Breast epithelium (tissue), 4 donors: ENCODE measurements around the gene FKBP2. TPM values are rescaled to one million over a fixed set of nuclear protein-coding genes. Genes with fewer than 3 reads are reported as not detected.
A peak's percentile ranks its signal among the peaks of the same experiment; 100 is the strongest.

Experiments used
- DNase-seq, 2 donors: peaks; one replicate each; pipeline ENCODE4 v3.0.0-alpha.2; 2019; ENCODE audit warnings: low spot score in 2 of 2
- H3K27ac ChIP-seq, 2 donors: fragments of 200-600 bp; sonication (generic) in 1 of 2; one replicate each; pipeline ENCODE4 v1.5.1; 2016 to 2019; ENCODE audit warnings: mild to moderate bottlenecking in 1 of 2
- H3K27me3 ChIP-seq, 2 donors: fragments of 200-600 bp; sonication (generic) in 1 of 2; one replicate each; pipeline versions ENCODE4 v1.5.1 to v1.6.0; 2017 to 2019; ENCODE audit warnings: control low read depth in 1 of 2, mild to moderate bottlenecking in 1 of 2
- H3K36me3 ChIP-seq: fragments of 200-600 bp; one replicate; pipeline ENCODE4 v1.5.1; 2019
- H3K4me1 ChIP-seq, 2 donors: fragments of 200-600 bp; sonication (generic); one replicate each; pipeline ENCODE4 v1.5.1; 2016 to 2019; ENCODE audit warnings: control low read depth in 1 of 2
- H3K4me3 ChIP-seq, 3 donors: fragments of 200-600 bp; sonication (generic); 1 replicate in 2 of 3; 2 replicates in 1 of 3; pipeline ENCODE4 v1.5.1; 2016 to 2019; ENCODE audit warnings: mild to moderate bottlenecking in 3 of 3, moderate library complexity in 2 of 3
- H3K9me3 ChIP-seq, 2 donors: fragments of 200-600 bp; sonication (generic) in 1 of 2; one replicate each; pipeline ENCODE4 v1.5.1; 2016 to 2019; ENCODE audit warnings: control low read depth in 1 of 2
- CTCF ChIP-seq, 3 donors: fragments of 450-650 bp; IDR thresholded peaks; one replicate each; pipeline ENCODE4 v1.5.1; 2016 to 2017; ENCODE audit warnings: antibody characterized with exemption in 3 of 3, mild to moderate bottlenecking in 3 of 3, moderate library complexity in 3 of 3
- POLR2A ChIP-seq: fragments of 450-650 bp; IDR thresholded peaks from one replicate; pipeline ENCODE4 v1.6.1; 2016; ENCODE audit warnings: antibody characterized with exemption, mild to moderate bottlenecking, moderate library complexity
- POLR2AphosphoS5 ChIP-seq, 3 donors: sonication (generic); formaldehyde crosslinking; IDR thresholded peaks; one replicate each; pipeline ENCODE4 v1.6.1; 2017; ENCODE audit warnings: antibody characterized with exemption in 3 of 3
- intact Hi-C: fragments of 100-400 bp; cut with DNase I; formaldehyde crosslinking; loops from one replicate; pipeline ENCODE4 v1.15.1; 2023; ENCODE audit warnings: low total_unique reads
- total RNA-seq, 3 donors: library from RNA; depleted of rRNA; stranded (reverse); fragments of >200 nt; gene quantifications; one replicate each; pipeline ENCODE4 v1.1.0, GENCODE V29; 2016

Gene FKBP2
- total RNA-seq, 3 donors from 2014 or later: 51.4 to 77.3 (median 54.6) TPM

- no peaks in the 10 kb centered on the region for H3K9me3 ChIP-seq
- intact Hi-C loops: loop anchor here (5.0 to 10.0 kb wide), 2 partner anchors 682 to 1995 kb away; partner anchors contain the start of gene SCGB2A2
- H3K4me1 ChIP-seq: peaks cover 6 to 25% of the 10 kb centered on the region in 2 donors
- no peak for TF ChIP-seq POLR2A
- TF ChIP-seq CTCF (IDR thresholded peaks at IDR 0.05): peak in 1 of 3 donors; percentile 18
- TF ChIP-seq POLR2AphosphoS5 (IDR thresholded peaks at IDR 0.05): peak; percentile 86 to 93 (median 92)
- DNase-seq: peak; percentile 95 to 99
- peak overlapping the region; percentile 95 to 100 for H3K27ac ChIP-seq
- no peaks in the 10 kb centered on the region for H3K36me3 ChIP-seq
- H3K27me3 ChIP-seq: no peaks in the 10 kb centered on the region
- peak overlapping the region; percentile 77 to 97 (median 79) for H3K4me3 ChIP-seq
Observed at GRCh38 chr11:64269540-64270220, 28.8 kb downstream of the FKBP2 start.

- Histone ChIP-seq H3K9me3 (no peaks in the 10 kb centered on the region), H3K4me1 (peaks cover 0 to 8% of the 10 kb centered on the region in 2 donors), H3K4me3 (no peak overlapping the region), H3K27ac (no peak overlapping the region), H3K36me3 (no peaks in the 10 kb centered on the region), H3K27me3 (no peaks in the 10 kb centered on the region)
- intact Hi-C loops: loop anchor here (10.0 kb wide), 1 partner anchor 2000 kb away; the partner anchor contains the start of gene SCGB2A2
- TF ChIP-seq CTCF (IDR thresholded peaks at IDR 0.05) (no peak), POLR2A (no peak), POLR2AphosphoS5 (IDR thresholded peaks at IDR 0.05) (no peak)
- no peak for DNase-seq
Observed at GRCh38 chr11:64275031-64275800, 34.3 kb downstream of the FKBP2 start.

- DNase-seq: no peak
- no peaks in the 10 kb centered on the region for H3K27me3 ChIP-seq
- H3K9me3 ChIP-seq: no peaks in the 10 kb centered on the region
- intact Hi-C loops: loop anchor here (10.0 kb wide), 1 partner anchor 2001 kb away; the partner anchor contains the start of gene SCGB2A2
- H3K4me1 ChIP-seq: peaks cover 0 to 8% of the 10 kb centered on the region in 2 donors
- no peak overlapping the region for H3K27ac ChIP-seq
- TF ChIP-seq POLR2A (no peak), POLR2AphosphoS5 (IDR thresholded peaks at IDR 0.05) (no peak), CTCF (IDR thresholded peaks at IDR 0.05) (no peak)
- no peak overlapping the region for H3K4me3 ChIP-seq
- H3K36me3 ChIP-seq: no peaks in the 10 kb centered on the region
Observed at GRCh38 chr11:64275841-64276240, 34.9 kb downstream of the FKBP2 start.

GRCh38 chr11:64276653-64277431 lies 35.9 kb downstream of the FKBP2 start:
- no peaks in the 10 kb centered on the region for H3K27me3 ChIP-seq
- intact Hi-C loops: loop anchor here (10.0 kb wide), 1 partner anchor 2002 kb away; the partner anchor contains the start of gene SCGB2A2
- TF ChIP-seq POLR2AphosphoS5 (IDR thresholded peaks at IDR 0.05): no peak
- TF ChIP-seq POLR2A: no peak
- no peak for TF ChIP-seq CTCF (IDR thresholded peaks at IDR 0.05)
- DNase-seq: no peak
- no peaks in the 10 kb centered on the region for H3K9me3 ChIP-seq
- H3K4me1 ChIP-seq: peaks cover 0 to 5% of the 10 kb centered on the region in 2 donors
- no peak overlapping the region for H3K4me3 ChIP-seq
- H3K36me3 ChIP-seq: no peaks in the 10 kb centered on the region
- H3K27ac ChIP-seq: peak overlapping the region in 1 of 2 donors; percentile 3
